Kidney (tissue), 14 donors: Measurements from ENCODE around the gene ITGA5. TPM values are rescaled to one million over a fixed set of nuclear protein-coding genes. Genes with fewer than 3 reads are reported as not detected.

Experiments used
- DNase-seq, 5 donors: peaks; one replicate each; pipeline ENCODE4 v3.0.0-alpha.2; 2013 to 2020
- FAIRE-seq: peaks from 2 replicates; lab custom pipeline; 2012; peaks lifted over from hg19 to GRCh38; lab: Jason Lieb, UNC
- H3K27ac ChIP-seq, 2 donors: one replicate each; pipeline ENCODE4 v1.7.0; 2013; ENCODE audit warnings: low read depth in 2 of 2, low read length in 2 of 2, inconsistent platforms in 1 of 2
- H3K27me3 ChIP-seq: one replicate; pipeline ENCODE4 v1.7.1; 2013; ENCODE audit warnings: low read length, inconsistent platforms; ENCODE audit not compliant: control insufficient read depth, insufficient read depth
- H3K36me3 ChIP-seq, 3 donors: one replicate each; pipeline versions ENCODE4 v1.7.0 to v1.7.1; 2013; ENCODE audit warnings: low read length in 3 of 3, control low read depth in 1 of 3, inconsistent platforms in 1 of 3; ENCODE audit not compliant: insufficient read depth in 3 of 3, control insufficient read depth in 2 of 3
- H3K4me1 ChIP-seq, 3 donors: one replicate each; pipeline versions ENCODE4 v1.7.0 to v1.7.1; 2013; ENCODE audit warnings: low read length in 3 of 3, inconsistent platforms in 1 of 3, low read depth in 1 of 3; ENCODE audit not compliant: control insufficient read depth in 2 of 3, insufficient read depth in 2 of 3
- H3K4me3 ChIP-seq, 3 donors: one replicate each; pipeline versions ENCODE4 v1.7.0 to v1.8.1; 2013; ENCODE audit warnings: low read length in 3 of 3, control low read depth in 1 of 3, inconsistent platforms in 1 of 3
- H3K9ac ChIP-seq, 3 donors: one replicate each; pipeline versions ENCODE4 v1.7.0 to v1.7.1; 2013; ENCODE audit warnings: low read length in 3 of 3, control low read depth in 1 of 3, inconsistent platforms in 1 of 3
- H3K9me3 ChIP-seq, 3 donors: one replicate each; pipeline versions ENCODE4 v1.7.0 to v1.7.1; 2013; ENCODE audit warnings: low read length in 3 of 3, control low read depth in 1 of 3, inconsistent platforms in 1 of 3; ENCODE audit not compliant: control insufficient read depth in 2 of 3, insufficient read depth in 1 of 3
- intact Hi-C: fragments of 100-400 bp; cut with DNase I; formaldehyde crosslinking; loops from one replicate; pipeline ENCODE4 v1.11.1; 2022
- polyA plus RNA-seq: library from polyadenylated mRNA; stranded (reverse); fragments of 350-450 nt; fragmentation: Illumina TruSeq; extraction: RNeasy Lipid Tissue Mini Kit (QIAGEN cat#74804); gene quantifications from one replicate; pipeline ENCODE4 v1.2.3, GENCODE V29; 2014; ENCODE audit warnings: low read depth, low replicate concordance; ENCODE audit not compliant: insufficient read depth
- total RNA-seq: library from RNA; stranded (reverse); fragmentation: NEBNext Ultra II Directional; extraction: Animal tissue kit (Norgen Biotek cat#: 25700); gene quantifications from one replicate; pipeline ENCODE4 v1.2.1, GENCODE V29; 2021
- TF ChIP-seq, protein P1 (sequence below): IDR thresholded peaks from 3 replicates; pipeline ENCODE4 v1.5.1; 2012; ENCODE audit warnings: mild to moderate bottlenecking, moderate library complexity, borderline replicate concordance; ENCODE audit not compliant: insufficient read depth; ENCODE audit errors: extremely low read depth
- donor health status: control.
- donor health status: control.
- donor health status: control.
- donor health status: control.
- donor health status: control.
- donor health status: DM: yes; HTN: yes; CAD: no.
- donor health status: Normal renal cell carcinoma (clear cell type).

The ITGA5 gene
- total and polyA plus RNA-seq, 2 donors from 2014 or later = 11.4 to 65.6 TPM

DNA sequence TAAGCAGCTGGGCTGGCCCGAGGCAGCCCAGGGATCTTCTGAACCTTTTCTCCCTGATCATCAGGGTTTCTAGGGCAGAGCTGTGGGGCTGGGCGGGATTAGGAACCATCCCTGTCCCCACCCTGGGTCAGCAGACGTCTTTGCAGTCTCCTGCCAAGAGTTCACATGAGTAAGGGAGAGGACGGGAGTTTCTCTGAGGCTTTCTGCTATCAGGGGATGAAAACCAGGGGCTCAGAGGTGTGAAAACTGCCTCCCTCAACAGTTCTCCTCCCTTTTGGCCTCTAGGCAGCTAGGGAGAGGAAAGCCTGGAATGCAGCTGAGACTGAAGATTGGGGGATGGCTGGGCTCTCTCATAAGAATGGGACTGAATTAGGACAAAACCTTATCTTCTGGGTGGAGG, 42.5 kb downstream of the ITGA5 start:
- FAIRE-seq = no peak
- H3K27ac ChIP-seq = no peak overlapping the region
- H3K9me3 ChIP-seq = no peaks in the 10 kb centered on the region
- H3K27me3 ChIP-seq = no peaks in the 10 kb centered on the region
- no peaks in the 10 kb centered on the region for H3K36me3 ChIP-seq
- no peak overlapping the region for H3K4me3 ChIP-seq
- no peak overlapping the region for H3K9ac ChIP-seq
- TF ChIP-seq, protein P1, sequence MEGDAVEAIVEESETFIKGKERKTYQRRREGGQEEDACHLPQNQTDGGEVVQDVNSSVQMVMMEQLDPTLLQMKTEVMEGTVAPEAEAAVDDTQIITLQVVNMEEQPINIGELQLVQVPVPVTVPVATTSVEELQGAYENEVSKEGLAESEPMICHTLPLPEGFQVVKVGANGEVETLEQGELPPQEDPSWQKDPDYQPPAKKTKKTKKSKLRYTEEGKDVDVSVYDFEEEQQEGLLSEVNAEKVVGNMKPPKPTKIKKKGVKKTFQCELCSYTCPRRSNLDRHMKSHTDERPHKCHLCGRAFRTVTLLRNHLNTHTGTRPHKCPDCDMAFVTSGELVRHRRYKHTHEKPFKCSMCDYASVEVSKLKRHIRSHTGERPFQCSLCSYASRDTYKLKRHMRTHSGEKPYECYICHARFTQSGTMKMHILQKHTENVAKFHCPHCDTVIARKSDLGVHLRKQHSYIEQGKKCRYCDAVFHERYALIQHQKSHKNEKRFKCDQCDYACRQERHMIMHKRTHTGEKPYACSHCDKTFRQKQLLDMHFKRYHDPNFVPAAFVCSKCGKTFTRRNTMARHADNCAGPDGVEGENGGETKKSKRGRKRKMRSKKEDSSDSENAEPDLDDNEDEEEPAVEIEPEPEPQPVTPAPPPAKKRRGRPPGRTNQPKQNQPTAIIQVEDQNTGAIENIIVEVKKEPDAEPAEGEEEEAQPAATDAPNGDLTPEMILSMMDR = no peak
- peaks cover 0 to 13% (median 7%) of the 10 kb centered on the region in 3 donors for H3K4me1 ChIP-seq
- intact Hi-C loops = loop anchor here (10.0 kb wide), 1 partner anchor 152 kb away; no protein-coding TSS in a partner anchor
- DNase-seq = no peak

DNA sequence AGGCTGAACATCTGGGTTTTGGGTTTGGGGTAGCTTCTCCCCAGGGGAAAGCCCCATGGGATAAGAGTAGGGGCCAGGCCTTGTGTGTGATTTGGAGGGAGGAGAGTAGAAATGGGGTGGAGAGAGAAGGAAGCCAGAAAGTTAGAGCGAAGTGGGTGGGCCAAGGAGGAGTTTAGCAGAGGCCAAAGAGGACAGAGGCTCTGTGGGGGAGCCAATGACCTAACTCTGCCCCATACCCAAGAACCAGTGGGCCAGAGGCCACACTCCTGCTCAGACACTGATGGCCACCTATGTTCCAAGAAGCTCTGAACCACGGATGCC, 43.8 kb downstream of the ITGA5 start:
- intact Hi-C loops = loop anchor here (10.0 kb wide), 1 partner anchor 150 kb away; no protein-coding TSS in a partner anchor
- no peak for DNase-seq
- no peaks in the 10 kb centered on the region for H3K27me3 ChIP-seq
- TF ChIP-seq, protein P1 = no peak
- no peak for FAIRE-seq
- no peak overlapping the region for H3K27ac ChIP-seq
- peaks cover 0 to 18% (median 7%) of the 10 kb centered on the region in 3 donors for H3K4me1 ChIP-seq
- H3K36me3 ChIP-seq = no peaks in the 10 kb centered on the region
- H3K4me3 ChIP-seq = no peak overlapping the region
- no peak overlapping the region for H3K9ac ChIP-seq
- H3K9me3 ChIP-seq = no peaks in the 10 kb centered on the region

DNA sequence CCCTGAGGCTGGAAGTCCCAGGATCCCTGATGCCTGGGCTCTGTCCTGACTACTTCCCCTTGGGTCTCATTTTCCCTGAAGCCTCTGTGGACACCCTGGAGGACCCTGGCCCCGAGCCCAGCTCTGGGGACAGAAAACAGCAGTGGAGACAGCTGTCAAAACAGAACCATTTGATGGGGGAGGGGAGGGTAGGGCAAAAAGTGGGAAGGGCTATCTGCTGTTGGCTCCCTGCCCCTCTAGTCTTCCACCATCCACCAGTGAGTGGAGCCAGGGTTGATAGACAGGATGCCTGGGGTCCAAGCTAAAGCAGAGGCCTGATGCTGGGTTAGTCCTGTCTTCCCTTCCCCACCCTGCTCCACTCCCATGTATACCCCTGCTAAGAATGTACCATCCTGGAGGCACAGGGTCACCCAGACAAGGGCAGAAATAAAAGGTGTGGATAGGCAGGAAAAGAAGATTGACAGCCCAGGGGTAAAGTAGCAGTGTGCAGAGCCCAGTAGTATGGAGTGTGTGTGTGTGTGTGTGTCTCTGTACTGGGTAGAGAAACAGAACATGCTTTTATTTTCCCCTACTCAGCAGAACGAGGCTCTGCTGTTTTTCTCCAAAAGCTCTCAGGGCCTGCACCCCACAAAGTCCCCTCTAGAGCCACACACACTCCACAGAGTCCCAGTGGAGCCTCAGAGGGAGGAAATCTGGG, 44.4 kb downstream of the ITGA5 start:
- intact Hi-C loops = loop anchor here (10.0 kb wide), 1 partner anchor 150 kb away; no protein-coding TSS in a partner anchor
- Histone ChIP-seq H3K27me3 (no peaks in the 10 kb centered on the region), H3K36me3 (no peaks in the 10 kb centered on the region), H3K4me1 (peaks cover 0 to 18% (median 3%) of the 10 kb centered on the region in 3 donors), H3K9me3 (no peaks in the 10 kb centered on the region), H3K9ac (no peak overlapping the region), H3K4me3 (no peak overlapping the region), H3K27ac (no peak overlapping the region)
- DNase-seq (peak in 1 of 5 donors; percentile 48), FAIRE-seq (no peak)
- TF ChIP-seq, protein P1 = no peak
